SH-SY5Y (cell line): ENCODE results near the gene PIP5K1C.

Source experiments
- GATA2 ChIP-seq: IDR thresholded peaks from 2 replicates; pipeline ENCODE4 v1.6.1; 2011; ENCODE audit warnings: mild to moderate bottlenecking, low read depth, low read length
- GATA3 ChIP-seq: IDR thresholded peaks from 2 replicates; pipeline ENCODE4 v1.6.1; 2011; ENCODE audit warnings: low read depth, mild to moderate bottlenecking, low read length, moderate library complexity

- no peak for TF ChIP-seq GATA2
- no peak for TF ChIP-seq GATA3
These were observed 26.5 kb downstream of the PIP5K1C start for GRCh38 chr19:3673506-3674439.
